ENCODE results near the gene SFXN2.
"Not testable (repeated sequence)": the region's sequence is repeated elsewhere in the genome, so short reads cannot be mapped to it uniquely, and the experiment has no call there.

SFXN2 gene

DNA sequence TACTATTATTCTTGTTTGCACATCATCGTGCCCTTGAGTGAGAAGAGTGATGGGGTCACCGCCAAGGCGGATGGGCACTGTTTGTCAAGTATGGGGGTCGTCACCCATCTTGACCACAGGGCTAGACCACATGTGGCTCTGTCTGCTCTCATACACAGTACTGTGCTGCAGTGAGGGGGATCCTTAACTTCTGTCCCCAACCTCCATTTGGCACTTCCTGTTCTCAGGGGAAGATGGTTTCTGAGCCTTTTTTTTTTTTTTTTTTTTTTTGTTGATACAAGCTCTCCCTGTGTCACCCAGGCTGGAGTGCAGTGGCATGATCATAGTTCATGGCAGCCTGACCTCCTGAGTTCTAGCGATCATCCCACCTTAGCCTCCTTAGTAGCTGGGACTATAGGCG is 42.9 kb downstream of the SFXN2 start:
- TF ChIP-seq, protein P1, sequence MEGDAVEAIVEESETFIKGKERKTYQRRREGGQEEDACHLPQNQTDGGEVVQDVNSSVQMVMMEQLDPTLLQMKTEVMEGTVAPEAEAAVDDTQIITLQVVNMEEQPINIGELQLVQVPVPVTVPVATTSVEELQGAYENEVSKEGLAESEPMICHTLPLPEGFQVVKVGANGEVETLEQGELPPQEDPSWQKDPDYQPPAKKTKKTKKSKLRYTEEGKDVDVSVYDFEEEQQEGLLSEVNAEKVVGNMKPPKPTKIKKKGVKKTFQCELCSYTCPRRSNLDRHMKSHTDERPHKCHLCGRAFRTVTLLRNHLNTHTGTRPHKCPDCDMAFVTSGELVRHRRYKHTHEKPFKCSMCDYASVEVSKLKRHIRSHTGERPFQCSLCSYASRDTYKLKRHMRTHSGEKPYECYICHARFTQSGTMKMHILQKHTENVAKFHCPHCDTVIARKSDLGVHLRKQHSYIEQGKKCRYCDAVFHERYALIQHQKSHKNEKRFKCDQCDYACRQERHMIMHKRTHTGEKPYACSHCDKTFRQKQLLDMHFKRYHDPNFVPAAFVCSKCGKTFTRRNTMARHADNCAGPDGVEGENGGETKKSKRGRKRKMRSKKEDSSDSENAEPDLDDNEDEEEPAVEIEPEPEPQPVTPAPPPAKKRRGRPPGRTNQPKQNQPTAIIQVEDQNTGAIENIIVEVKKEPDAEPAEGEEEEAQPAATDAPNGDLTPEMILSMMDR (IDR thresholded peaks at IDR 0.05; ENCODE audit: insufficient read depth, missing control alignments) = no peak
- DNase-seq (ENCODE audit: insufficient read length, low spot score) (no peak), FAIRE-seq (no peak)

DNA sequence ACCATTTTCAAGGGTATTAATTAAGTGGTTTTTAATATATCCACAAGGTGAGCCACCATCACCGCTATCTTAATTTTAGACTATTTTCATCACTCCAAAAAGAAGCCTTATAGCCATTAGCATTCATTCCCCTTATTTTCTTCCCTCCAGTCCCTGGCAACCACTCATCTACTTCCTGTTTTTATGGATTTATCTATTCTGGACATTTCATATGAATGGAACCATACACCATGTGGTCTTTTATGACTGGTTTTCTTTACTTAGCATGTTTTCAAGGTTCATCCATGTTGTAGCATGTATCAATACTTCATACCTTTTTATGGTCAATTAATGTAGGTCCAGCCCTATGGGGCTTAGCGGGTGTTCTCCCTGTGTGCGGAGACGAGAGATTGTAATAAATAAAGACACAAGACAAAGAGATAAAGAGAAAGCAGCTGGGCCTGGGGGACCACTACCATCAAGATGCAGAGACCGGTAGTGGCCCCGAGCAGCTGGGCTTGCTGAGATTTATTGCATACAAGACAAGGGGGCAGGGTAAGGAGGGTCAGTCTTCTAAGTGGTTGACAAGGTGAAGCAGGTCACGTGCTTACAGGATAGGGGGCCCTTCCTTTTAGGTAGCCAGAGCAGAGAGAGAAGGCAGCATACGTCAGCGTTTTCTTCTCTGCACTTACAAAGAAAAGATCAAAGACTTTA is 44.0 kb downstream of the SFXN2 start:
- no peak for DNase-seq (ENCODE audit: insufficient read length, low spot score)
- no peak for FAIRE-seq
- TF ChIP-seq, protein P1 (IDR thresholded peaks at IDR 0.05; ENCODE audit: insufficient read depth, missing control alignments) = no peak

DNA sequence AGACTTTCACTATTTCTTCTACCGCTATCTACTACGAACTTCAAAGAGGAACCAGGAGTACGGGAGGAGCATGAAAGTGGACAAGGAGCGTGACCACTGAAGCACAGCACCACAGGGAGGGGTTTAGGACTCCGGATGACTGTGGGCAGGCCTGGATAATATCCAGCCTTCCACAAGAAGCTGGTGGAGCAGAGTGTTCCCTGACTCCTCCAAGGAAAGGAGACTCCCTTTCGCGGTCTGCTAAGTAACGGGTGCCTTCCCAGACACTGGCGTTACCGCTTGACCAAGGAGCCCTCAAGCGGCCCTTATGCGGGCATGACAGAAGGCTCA is 44.5 kb downstream of the SFXN2 start:
- not testable (repeated sequence) for DNase-seq (ENCODE audit: insufficient read length, low spot score); FAIRE-seq

DNA sequence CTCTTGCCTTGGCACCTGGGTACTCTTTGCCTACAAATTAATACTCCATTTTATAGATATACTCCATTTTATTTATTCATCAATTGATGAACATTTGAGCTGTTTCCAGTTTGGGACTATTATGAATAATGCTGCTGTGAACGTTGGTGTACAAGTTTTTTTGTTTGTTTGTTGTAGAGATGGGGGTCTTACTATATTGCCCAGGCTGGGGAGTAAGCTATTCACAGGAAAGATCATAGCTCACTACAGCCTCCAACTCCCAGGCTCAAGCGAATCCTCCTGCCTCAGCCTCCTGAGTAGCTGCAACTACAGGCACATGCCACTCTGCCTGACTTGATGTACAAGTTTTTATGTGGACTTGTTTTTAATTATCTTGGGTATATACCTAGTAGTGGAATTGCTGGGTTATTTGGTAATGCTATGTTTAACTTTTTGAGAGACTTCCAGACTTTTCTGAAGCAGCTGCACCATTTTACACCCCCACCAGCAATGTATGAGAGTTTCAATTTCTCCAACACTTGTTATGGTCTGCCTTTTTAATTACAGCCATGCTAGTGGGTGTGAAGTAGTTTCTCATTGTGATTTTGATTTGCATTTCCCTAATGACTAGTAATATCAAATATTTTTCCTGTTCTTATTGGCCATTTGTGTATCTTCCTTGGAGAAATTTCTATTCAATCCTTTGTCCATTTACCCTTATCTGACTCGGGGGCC is 45.2 kb downstream of the SFXN2 start:
- TF ChIP-seq, protein P1 (IDR thresholded peaks at IDR 0.05; ENCODE audit: insufficient read depth, missing control alignments) = no peak
- no peak for FAIRE-seq
- no peak for DNase-seq (ENCODE audit: insufficient read length, low spot score)

DNA sequence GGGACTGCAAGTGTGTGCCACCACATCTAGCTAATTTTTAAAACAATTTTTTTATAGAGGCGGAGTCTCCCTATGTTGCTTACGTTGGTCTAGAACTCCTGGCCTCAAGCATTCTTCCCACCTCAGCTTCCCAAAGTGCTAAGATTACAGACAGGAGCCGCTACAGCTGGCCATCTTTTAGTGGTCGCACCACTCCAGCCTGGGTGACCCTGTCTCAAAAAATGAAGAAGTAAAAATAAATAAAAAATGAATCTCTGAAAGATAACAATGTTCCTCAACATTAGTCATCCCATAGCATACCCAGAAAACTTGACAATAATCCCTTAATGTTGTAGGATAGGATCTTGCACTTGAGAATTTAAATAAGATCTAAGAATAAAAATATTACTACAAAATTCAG is 47.5 kb downstream of the SFXN2 start:
- DNase-seq (ENCODE audit: insufficient read length, low spot score) (no peak), FAIRE-seq (no peak)
- TF ChIP-seq, protein P1 (IDR thresholded peaks at IDR 0.05; ENCODE audit: insufficient read depth, missing control alignments) = no peak

DNA sequence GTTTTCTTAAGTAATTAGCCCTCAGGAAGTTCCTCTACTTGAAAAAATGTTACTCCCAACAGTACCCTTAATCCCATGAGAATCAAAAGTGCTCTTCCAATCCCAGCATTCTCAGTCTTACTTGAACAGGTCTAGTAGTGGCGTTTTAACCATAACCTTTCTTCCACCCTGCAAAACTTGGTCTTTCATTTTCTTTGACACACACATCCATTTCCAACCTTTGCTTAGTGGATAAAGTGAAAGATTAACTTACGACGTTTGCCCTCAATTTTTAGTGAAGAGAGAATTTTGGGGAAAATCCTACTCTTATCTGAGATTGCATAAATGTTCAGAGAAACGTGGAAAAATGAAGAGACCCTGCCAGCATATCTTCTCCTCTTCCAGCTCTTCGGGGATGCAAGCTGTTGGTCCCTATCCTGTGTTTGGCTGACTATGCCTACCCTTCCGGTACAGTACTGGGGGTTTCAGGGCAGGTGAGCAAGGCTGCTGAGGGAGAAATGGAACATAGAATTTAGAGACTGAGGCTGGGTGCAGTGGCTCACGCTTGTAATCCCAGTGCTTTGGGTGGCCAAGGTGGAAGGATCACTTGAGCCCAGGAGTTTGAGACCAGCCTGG is 48.1 kb downstream of the SFXN2 start:
- FAIRE-seq = no peak
- TF ChIP-seq, protein P1 (IDR thresholded peaks at IDR 0.05; ENCODE audit: insufficient read depth, missing control alignments) = no peak
- no peak for DNase-seq (ENCODE audit: insufficient read length, low spot score)

DNA sequence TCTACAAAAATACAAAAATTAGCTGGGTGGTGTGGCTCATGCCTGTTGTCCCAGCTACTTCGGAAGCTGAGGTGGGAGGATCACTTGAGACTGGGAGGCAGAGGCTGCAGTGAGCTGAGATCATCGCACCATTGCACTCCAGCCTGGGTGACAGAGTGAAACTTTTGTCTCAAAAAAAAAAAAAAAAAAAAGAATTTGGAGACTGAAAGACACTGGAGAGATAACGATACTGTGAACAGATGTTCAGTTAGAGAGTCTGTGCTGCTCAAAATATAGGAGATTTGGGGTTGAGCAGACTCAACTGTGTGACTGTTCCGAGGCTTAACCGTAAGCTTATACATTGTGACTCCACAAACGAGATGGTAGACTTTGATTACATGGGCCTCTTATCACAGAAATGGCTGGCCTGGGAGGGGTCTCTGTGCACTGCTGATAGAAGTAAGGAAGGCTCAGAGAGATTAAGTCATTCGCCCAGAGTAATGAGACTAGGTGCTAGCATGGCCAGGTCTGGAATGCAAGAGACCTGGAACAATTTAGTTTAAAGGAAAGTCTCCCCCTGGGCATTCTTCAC is 48.7 kb downstream of the SFXN2 start:
- TF ChIP-seq, protein P1 (IDR thresholded peaks at IDR 0.05; ENCODE audit: insufficient read depth, missing control alignments) = no peak
- DNase-seq (ENCODE audit: insufficient read length, low spot score) = no peak
- no peak for FAIRE-seq
